Lower leg skin (tissue), 4 donors: ENCODE measurements around the gene TCF7L2. TPM values are rescaled to one million over a fixed set of nuclear protein-coding genes. Genes with fewer than 3 reads are reported as not detected.

Experiments used
- DNase-seq, 2 donors: peaks; one replicate each; pipeline ENCODE4 v3.0.0-alpha.2; 2019; ENCODE audit warnings: low spot score in 2 of 2
- H3K4me3 ChIP-seq: fragments of 200-600 bp; sonication (generic); 2 replicates; pipeline ENCODE4 v1.5.1; 2017; ENCODE audit warnings: mild to moderate bottlenecking, low read depth; ENCODE audit not compliant: poor library complexity, severe bottlenecking
- POLR2A ChIP-seq, 2 donors: fragments of 450-650 bp; IDR thresholded peaks; one replicate each; pipeline ENCODE4 v1.6.1; 2016 to 2017; ENCODE audit warnings: antibody characterized with exemption in 2 of 2, mild to moderate bottlenecking in 1 of 2, moderate library complexity in 1 of 2
- WGBS, 2 donors: methylation state at CpG; one replicate each; pipeline ENCODE4 v1.1.5; 2018; 5-methylcytosine and 5-hydroxymethylcytosine counted together
- intact Hi-C: fragments of 100-400 bp; cut with DNase I; formaldehyde crosslinking; loops from one replicate; pipeline ENCODE4 v1.15.0; 2023; ENCODE audit warnings: low total_unique reads
- total RNA-seq, 4 donors: library from RNA; depleted of rRNA; stranded (reverse); fragments of >200 nt; gene quantifications; one replicate each; pipeline ENCODE4 v1.1.0, GENCODE V29; 2016
- TF ChIP-seq, protein P1 (sequence below), 3 donors: fragments of 450-650 bp; IDR thresholded peaks; one replicate each; pipeline ENCODE4 v1.5.1; 2016; ENCODE audit warnings: antibody characterized with exemption in 3 of 3, mild to moderate bottlenecking in 3 of 3, moderate library complexity in 2 of 3

Gene TCF7L2
- total RNA-seq, 4 donors from 2014 or later, result 5.6 to 23.1 (median 16.2) TPM

DNA sequence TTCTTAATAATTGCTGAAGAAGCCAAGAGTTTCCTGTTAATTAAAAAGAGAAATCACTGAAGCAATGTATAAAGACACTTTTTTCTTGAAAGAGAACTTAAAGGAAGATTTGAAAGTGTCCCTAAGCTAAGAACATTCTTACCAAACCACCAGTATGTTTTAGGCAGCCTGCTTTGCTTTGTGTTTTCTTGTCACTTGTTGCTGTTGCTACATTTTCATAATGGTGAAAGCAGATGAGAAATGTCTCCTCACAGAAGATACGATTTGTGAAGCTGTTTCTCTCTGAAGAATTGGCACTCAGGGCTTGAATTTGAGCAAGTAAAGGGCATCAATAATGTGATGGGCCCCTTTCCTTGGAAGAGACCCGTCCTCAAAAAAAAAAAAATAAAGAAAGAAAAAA is 30.9 kb downstream of the TCF7L2 start:
- TF ChIP-seq, protein P1, sequence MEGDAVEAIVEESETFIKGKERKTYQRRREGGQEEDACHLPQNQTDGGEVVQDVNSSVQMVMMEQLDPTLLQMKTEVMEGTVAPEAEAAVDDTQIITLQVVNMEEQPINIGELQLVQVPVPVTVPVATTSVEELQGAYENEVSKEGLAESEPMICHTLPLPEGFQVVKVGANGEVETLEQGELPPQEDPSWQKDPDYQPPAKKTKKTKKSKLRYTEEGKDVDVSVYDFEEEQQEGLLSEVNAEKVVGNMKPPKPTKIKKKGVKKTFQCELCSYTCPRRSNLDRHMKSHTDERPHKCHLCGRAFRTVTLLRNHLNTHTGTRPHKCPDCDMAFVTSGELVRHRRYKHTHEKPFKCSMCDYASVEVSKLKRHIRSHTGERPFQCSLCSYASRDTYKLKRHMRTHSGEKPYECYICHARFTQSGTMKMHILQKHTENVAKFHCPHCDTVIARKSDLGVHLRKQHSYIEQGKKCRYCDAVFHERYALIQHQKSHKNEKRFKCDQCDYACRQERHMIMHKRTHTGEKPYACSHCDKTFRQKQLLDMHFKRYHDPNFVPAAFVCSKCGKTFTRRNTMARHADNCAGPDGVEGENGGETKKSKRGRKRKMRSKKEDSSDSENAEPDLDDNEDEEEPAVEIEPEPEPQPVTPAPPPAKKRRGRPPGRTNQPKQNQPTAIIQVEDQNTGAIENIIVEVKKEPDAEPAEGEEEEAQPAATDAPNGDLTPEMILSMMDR (IDR thresholded peaks at IDR 0.05), result no peak
- no peak for TF ChIP-seq POLR2A (IDR thresholded peaks at IDR 0.05)
- DNase-seq, result no peak
- WGBS, 2 donors, result 71 to 86% methylated on average over 2 of the region's 2 CpGs
- intact Hi-C loops, result no loop called here
- no peak overlapping the region for H3K4me3 ChIP-seq

DNA sequence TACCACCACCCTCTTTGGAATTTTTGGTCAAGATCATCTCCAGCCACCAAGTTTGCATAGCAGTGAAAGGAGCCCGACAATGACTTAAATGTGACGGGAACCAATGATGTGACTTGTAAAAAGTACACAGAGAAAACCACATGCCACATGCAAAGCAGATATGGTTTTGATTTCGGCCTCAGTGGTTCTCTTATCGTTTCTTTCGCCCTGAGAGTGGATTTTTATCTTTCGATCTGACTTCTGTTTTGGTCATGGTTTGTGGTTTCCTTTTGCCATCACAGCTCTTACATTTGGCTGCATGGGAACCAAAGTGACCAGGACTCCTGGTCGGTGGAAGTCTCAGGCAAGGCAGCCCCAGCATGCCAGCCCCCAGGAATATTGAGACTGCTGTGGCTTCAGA is 31.5 kb downstream of the TCF7L2 start:
- intact Hi-C loops, result no loop called here
- no peak for DNase-seq
- no peak overlapping the region for H3K4me3 ChIP-seq
- TF ChIP-seq, protein P1 (IDR thresholded peaks at IDR 0.05), result no peak
- TF ChIP-seq POLR2A (IDR thresholded peaks at IDR 0.05), result no peak
- 69 to 76% methylated on average over 7 of the region's 7 CpGs for WGBS, 2 donors

- TF ChIP-seq POLR2A (IDR thresholded peaks at IDR 0.05), result no peak
- TF ChIP-seq, protein P1 (IDR thresholded peaks at IDR 0.05), result no peak
- H3K4me3 ChIP-seq, result no peak overlapping the region
Measured at GRCh38 chr10:112983444-112984056, 33.5 kb downstream of the TCF7L2 start.

GRCh38 chr10:112984756-112985155 is 34.7 kb downstream of the TCF7L2 start:
- TF ChIP-seq, protein P1 (IDR thresholded peaks at IDR 0.05), result no peak
- no peak for TF ChIP-seq POLR2A (IDR thresholded peaks at IDR 0.05)
- WGBS, 2 donors, result 80 to 90% methylated on average over 8 of the region's 8 CpGs
- H3K4me3 ChIP-seq, result no peak overlapping the region
- no peak for DNase-seq
- intact Hi-C loops, result no loop called here

More at GRCh38 chr10:112983444-112984056, 33.5 kb downstream of the TCF7L2 start:
- no peak for DNase-seq
- intact Hi-C loops, result no loop called here
- WGBS, 2 donors, result 83 to 85% methylated on average over 9 of the region's 9 CpGs

GRCh38 chr10:112985690-112986543 is 35.9 kb downstream of the TCF7L2 start:
- no peak overlapping the region for H3K4me3 ChIP-seq
- no peak for DNase-seq
- intact Hi-C loops, result no loop called here
- WGBS, 2 donors, result 54 to 64% methylated on average over 7 of the region's 7 CpGs
- TF ChIP-seq POLR2A (IDR thresholded peaks at IDR 0.05), result no peak
- TF ChIP-seq, protein P1 (IDR thresholded peaks at IDR 0.05), result no peak
